H7 (cell line): ENCODE results near the gene FAN1. TPM values are rescaled to one million over a fixed set of nuclear protein-coding genes. Genes with fewer than 3 reads are reported as not detected.
A peak's percentile ranks its signal among the peaks of the same experiment; 100 is the strongest.

ENCODE experiments used
- DNase-seq: peaks from one replicate; pipeline ENCODE4 v3.0.0; 2012
- H3K27me3 ChIP-seq: 2 replicates; pipeline ENCODE4 v1.6.0; 2011; ENCODE audit warnings: mild to moderate bottlenecking, low read length; ENCODE audit not compliant: control insufficient read depth, insufficient read depth
- H3K36me3 ChIP-seq: replicated peaks from 2 replicates; pipeline ENCODE4 v1.5.1; 2011; ENCODE audit warnings: low read length; ENCODE audit not compliant: control insufficient read depth, insufficient read depth
- H3K4me3 ChIP-seq: 2 replicates; pipeline ENCODE4 v1.5.1; 2011; ENCODE audit warnings: low read depth, mild to moderate bottlenecking, control low read depth, low read length, moderate library complexity; ENCODE audit not compliant: insufficient read depth
- total RNA-seq: library from RNA; depleted of rRNA; stranded (reverse); fragments of >200 nt; shearing (Covaris generic); gene quantifications from 2 replicates; pipeline ENCODE4 v1.2.3, GENCODE V29; 2014

The FAN1 gene
- total RNA-seq, 1 experiment from 2014 or later = 22.8 TPM

DNA sequence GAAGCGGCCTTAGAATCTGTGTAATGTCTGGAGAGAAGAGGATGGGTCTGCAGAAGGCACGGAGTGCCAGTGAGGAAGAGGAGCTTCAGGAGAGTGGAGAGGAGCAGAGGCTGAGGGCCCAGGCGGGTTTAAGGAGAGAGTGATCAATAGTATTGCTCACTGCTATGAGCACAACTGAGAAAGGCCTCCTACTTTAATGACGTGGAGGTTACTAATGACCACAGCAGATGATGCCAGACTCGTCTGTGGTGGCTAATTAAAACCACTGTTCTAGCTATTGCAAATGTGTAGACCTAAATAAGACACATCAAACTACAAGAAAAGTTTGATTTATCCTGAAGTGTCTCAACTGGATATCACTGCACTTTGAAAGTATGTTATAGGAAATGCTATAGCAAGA, 54.5 kb downstream of the FAN1 start:
- DNase-seq = no peak
- Histone ChIP-seq H3K4me3 (no peak overlapping the region), H3K27me3 (no peaks in the 10 kb centered on the region), H3K36me3 (peaks cover 7% of the 10 kb centered on the region)

DNA sequence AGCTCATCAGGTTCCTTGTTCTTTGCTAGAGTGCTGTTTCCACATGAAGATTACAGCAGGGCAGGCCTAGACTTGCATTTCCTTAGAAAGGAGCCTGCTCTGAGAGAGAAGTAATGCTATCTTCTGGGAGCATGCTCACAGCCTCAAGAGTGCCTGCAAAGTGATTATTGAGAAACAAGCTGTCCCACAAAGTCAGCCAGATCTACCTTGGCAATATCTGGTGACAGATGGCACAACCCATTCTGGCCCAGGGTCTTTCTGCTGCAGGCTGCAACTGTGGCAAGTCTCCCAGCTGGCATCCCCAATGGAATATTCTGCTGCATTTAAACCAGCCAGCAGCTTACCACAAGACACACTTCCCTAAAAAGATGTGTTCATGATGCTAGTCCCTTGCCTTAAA, 58.4 kb downstream of the FAN1 start:
- no peak for DNase-seq
- no peak overlapping the region for H3K4me3 ChIP-seq

DNA sequence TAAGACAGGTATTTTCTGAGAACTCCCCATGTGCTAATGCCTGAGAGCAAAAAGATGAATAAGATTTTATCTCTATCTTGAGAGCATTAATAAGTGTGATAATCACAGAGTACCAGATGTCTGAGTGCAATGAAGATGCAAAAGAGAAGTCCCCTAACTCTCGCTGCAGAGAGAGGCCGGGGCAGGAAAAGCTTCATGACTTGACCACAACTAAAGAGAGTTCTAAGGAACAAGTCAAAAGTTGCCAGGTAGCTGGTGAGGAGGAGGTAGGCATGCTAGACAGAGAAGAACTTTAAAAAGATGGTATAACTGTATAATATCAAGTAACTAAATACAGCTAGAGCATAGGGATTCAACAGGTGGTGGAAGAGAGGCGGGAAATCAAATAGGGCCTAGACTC, 58.9 kb downstream of the FAN1 start:
- DNase-seq = no peak
- Histone ChIP-seq H3K36me3 (peaks cover 4% of the 10 kb centered on the region), H3K4me3 (no peak overlapping the region), H3K27me3 (no peaks in the 10 kb centered on the region)

More for the DNA sequence above, 58.4 kb downstream of the FAN1 start:
- H3K27me3 ChIP-seq = no peaks in the 10 kb centered on the region
- peaks cover 4% of the 10 kb centered on the region for H3K36me3 ChIP-seq

DNA sequence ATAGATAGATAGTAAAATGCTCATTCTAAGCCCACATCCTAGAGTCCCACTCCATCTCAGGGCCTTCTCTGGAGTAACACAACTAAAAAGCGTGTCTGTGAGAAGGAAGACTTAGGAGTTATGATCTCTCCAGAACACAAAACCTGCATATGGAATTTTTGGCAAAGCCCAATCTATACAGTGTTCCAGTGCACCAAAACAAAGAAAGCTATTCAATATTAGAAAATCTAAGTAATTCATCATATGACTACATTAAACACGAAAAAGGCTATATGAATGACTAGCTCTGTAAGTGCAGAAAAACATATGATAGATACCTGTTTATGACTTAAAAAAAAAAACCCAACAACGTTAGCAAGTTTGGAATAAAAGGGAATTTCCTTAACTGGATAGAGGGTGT, 60.0 kb downstream of the FAN1 start:
- no peaks in the 10 kb centered on the region; the same call in none of the 2 replicates for H3K36me3 ChIP-seq
- no peak overlapping the region for H3K4me3 ChIP-seq
- DNase-seq = no peak
- no peaks in the 10 kb centered on the region for H3K27me3 ChIP-seq

DNA sequence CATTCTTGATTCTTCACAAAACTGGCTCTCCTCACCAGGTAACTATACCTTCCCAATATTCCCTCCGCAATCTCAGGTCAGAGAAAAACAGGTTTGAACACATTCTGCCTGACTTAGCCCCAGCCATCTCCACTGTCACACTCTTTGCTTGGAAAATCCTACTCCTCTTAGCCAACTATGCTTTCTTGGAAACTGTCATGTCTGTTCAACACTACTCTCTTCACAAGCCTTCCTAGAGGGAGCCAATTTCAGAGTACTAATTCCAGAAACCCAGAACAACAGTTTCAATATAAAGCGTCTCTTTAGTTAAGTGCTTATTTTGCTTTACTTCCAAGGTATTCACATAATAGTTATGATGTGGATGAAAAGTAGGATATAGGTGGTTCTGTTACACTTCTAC, 66.0 kb downstream of the FAN1 start:
- DNase-seq = no peak
- Histone ChIP-seq H3K4me3 (no peak overlapping the region), H3K36me3 (no peaks in the 10 kb centered on the region; the same call in none of the 2 replicates), H3K27me3 (no peaks in the 10 kb centered on the region)

DNA sequence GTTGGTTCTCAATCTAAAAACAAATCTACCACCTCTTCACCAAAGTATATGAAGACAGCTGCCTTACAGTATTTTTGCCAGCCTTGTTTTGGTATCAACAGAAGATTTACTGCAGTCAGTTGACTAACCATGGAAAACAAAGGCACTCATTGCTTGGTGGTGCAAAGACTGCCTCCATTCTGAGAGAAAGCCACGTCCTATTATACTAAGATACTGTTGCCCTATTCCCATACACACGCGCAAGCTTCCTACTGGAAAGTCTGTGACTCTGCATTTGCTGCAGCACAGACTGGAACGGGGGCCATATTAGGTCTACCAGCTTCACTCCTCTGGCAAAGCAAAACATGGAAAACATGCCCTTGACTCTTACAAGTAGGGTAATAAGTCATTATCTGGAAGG, 69.7 kb downstream of the FAN1 start:
- Histone ChIP-seq H3K27me3 (no peaks in the 10 kb centered on the region), H3K4me3 (no peak overlapping the region), H3K36me3 (no peaks in the 10 kb centered on the region; the same call in 1 of the 2 replicates)
- no peak for DNase-seq

DNA sequence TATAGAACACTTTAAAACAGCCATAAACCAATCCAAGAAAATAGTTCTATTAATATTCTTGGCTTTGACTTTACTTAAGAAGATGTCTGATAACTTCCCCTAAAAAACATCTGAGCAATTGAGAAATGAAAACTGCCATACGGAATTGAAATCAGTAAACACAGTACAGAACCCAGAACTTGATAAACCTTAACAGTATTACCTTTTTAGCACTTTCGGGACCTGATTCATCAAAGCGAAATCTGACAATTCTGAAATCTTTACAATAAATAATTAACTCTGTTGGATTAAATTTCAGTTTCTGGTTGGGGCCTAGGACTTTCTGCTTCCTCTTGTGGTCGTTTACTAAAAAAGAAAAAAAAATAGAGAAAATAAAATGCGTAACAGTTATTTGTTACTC, 70.4 kb downstream of the FAN1 start:
- no peak overlapping the region for H3K4me3 ChIP-seq
- no peaks in the 10 kb centered on the region; the same call in 1 of the 2 replicates for H3K36me3 ChIP-seq
- DNase-seq = no peak
- no peaks in the 10 kb centered on the region for H3K27me3 ChIP-seq

DNA sequence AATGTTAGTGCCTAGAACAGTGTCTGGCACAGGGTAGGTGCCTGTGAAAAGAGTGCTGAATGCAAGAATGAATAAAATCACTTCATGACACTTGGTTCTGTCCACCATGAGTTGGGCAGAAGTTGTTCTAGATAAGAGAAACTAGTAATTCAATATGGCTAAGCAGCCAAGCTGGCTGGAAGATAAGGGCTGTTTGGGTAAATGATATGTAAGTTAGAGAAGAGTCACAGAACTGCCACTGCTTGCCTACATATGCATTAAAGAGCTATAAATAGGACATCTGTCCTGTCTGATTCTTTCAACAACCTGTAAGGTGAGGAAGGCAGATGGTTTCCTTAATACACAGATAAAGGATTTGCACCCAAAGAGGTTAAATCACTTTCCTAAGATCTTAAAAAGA, 74.6 kb downstream of the FAN1 start:
- peaks cover 2% of the 10 kb centered on the region for H3K36me3 ChIP-seq
- no peaks in the 10 kb centered on the region for H3K27me3 ChIP-seq
- no peak for DNase-seq
- H3K4me3 ChIP-seq = no peak overlapping the region

DNA sequence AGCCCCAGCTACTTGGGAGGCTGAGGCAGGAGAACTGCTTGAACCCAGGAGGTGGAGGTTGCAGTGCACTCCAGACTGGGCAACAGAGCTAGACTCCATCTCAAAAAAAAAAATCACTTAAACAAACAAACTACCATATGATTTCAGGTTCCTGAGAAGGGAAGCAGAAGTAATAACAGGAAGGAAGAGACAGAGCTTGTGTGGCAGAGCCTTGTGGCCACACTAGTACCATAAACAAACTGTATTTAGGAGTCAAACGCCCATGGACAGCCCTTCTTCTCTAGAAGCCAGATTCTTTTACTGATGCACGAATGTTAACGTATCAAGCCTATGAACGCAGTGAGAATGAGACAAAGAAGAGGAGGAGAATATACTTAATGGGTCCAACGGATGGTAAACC, 75.7 kb downstream of the FAN1 start:
- no peak for DNase-seq
- peaks cover 2% of the 10 kb centered on the region for H3K36me3 ChIP-seq
- H3K4me3 ChIP-seq = no peak overlapping the region
- no peaks in the 10 kb centered on the region for H3K27me3 ChIP-seq

DNA sequence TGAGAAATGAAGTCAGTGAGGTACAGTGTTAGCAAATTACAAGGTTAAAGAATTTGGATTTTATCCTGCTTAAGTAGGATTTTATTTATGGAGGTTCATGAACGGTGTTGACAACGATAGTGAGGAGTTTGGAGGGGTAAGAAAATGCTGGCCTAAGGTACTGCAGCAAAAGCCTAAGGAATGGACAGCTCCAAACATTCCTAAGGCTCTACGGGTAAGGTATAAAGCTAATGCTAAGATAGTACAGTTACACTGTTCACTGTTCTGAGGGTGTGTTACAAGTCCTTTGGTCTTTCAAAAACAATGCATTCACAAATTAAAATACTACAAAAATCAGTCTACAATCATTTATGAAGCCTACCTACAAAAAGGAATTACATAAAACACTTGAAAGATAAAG, 80.4 kb downstream of the FAN1 start:
- H3K27me3 ChIP-seq = no peaks in the 10 kb centered on the region
- no peak overlapping the region for H3K4me3 ChIP-seq
- no peak for DNase-seq
- peaks cover 2% of the 10 kb centered on the region for H3K36me3 ChIP-seq

DNA sequence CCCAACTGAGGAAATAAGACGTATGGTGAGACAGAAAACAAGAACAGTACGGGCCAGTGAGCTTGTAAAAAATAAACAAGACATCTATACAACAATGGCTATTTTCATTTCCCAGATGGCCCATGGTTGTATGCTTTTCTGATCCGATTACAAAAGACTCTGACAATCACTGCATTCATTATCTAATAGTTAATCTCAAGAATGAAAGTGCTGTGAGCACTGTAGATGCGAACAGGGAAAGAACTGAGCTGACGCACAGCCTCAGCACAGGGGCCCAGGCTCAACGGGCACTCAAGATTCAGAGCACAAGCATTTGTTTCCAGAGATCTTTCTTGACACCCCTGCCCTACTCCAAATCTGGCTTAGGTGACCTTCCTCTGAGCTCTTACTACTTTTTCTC, 80.8 kb downstream of the FAN1 start:
- DNase-seq = no peak
- Histone ChIP-seq H3K4me3 (no peak overlapping the region), H3K36me3 (peaks cover 2% of the 10 kb centered on the region), H3K27me3 (no peaks in the 10 kb centered on the region)

DNA sequence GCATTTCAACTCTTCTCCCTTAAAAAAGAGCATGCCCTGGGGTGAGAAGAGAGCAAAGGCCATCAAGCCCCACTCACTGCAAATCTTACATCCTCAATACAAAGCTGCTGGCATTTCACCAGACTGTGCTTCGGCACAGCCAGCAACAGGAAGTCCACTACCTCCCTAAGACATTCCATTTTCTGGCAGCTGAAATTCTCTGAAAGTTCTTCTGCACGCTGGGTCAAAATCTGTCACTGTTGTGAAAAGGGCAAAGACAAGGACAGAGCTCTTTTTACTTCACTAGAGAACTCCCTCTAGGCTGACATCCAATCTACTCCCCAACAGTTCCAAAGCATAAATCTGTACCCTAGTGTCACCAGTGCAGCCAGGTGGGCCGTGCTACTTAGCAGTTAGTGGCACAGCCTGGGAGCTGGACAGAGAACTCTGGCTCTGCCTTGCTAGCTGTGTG, 81.4 kb downstream of the FAN1 start:
- Histone ChIP-seq H3K4me3 (no peak overlapping the region), H3K36me3 (peaks cover 2% of the 10 kb centered on the region), H3K27me3 (no peaks in the 10 kb centered on the region)
- no peak for DNase-seq

DNA sequence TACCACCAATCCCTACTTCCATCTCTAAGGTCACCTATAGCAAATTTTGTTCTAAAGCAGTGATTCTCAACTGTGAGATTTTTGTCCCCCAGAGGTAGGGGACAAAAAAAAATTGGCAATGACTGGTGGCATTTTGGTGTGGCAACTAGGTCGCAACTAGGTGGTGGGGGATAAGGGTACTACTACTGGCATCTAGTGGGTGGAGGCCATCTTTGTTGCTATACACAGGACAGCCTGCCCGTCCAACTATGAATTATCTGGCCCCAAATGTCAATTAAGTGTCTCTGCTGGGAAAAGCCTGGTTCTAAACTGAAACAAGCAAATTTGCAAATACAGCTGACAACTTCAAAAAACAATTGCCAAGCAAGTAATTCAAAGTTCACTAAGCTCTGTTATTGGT, 86.3 kb downstream of the FAN1 start:
- H3K36me3 ChIP-seq = no peaks in the 10 kb centered on the region
- no peak for DNase-seq
- H3K27me3 ChIP-seq = no peaks in the 10 kb centered on the region
- no peak overlapping the region; the same call in 1 of the 2 replicates for H3K4me3 ChIP-seq

DNA sequence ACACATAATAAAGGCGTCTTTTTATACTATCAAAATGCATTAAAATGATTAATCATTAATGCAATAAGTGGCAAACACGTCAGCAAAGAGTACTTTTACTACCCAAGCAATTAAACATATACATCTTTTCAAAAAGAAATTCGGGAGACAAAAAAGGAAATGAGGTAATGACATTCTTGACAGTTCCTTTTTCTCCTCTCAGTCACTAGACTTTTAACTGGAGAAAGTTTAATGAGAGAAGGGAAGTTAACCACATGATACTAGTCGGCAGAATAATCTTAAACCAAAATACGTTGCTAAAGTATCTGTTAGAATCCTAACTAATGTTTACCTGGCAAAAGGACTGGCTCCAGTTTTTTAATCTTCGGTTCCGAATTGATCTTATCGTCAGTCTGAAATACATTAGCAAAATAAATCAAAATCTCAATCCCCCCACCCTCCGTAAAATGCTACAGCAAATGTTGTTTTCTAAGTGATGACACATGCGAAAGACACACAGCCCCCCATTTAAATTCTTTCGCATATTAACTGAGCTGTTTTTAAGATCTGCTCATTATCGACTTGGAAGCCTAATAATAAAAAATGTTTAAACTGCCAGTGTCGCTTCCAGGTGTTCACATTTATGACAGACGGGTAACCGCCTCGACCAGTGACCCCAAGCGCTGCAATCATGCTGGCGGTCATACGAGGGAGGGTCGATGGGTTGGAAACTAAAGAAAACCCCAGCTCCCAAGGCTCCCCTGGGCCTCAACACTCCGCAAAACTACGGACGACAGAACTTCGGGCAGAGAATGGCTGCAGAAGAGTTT, 86.9 kb downstream of the FAN1 start:
- Histone ChIP-seq H3K4me3 (peak overlapping the region; percentile 91), H3K36me3 (no peaks in the 10 kb centered on the region), H3K27me3 (no peaks in the 10 kb centered on the region)
- no peak for DNase-seq

DNA sequence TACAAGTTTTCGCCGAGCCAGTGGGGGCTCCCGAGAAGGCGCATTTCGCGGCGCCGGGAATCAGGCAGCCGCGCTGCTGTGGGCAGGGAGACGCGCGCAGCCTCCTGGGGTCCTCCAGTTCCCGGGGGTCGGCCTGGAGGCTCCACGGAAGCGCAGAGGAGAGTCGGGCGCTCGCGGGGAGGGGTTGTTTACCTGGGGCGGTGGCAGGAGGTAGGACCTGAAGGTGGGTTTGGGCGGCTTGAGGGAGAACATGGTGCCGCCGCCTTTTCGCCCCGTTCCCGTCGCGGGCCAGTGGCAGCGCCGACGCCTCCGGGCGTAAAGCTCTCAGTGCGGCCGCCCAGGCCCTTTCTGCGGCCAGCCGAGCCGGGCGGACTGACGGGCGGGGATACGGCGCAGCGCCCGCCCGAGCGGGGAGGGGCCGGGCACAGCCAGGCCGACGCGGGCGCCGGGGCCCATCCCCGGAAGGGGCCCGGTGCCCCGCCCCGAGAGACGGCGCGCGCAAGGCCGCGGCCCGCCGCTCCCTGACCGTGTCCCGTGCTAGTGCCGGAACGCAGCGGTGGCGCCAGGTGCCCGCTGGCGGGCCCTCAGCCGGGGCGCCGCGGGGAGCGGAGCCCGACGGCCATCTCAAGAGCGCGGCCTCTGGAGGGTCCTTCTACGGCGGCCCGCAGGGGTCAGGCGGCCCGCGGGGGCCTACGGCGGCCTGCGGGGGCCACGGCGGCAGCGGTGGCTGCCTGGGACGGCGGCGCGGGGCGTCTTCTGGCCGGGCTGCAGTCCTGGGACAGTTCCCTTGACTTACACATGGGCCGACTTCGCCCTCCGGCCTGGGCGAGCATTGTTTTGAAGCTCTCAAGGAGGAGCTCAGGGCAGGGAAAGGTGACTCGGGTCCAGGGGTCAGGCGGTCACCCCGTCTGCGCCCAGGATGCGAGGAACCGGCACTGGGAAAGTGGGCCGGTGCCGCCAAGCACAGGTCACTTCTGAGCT, 87.8 kb downstream of the FAN1 start, which contains the start of gene MTMR10:
MTMR10 (minus strand) TSS at position 374 of the 981 bp plus-strand sequence; CDS start at position 252, 122 bp downstream.
- peak; percentile 96 for DNase-seq
- H3K27me3 ChIP-seq = no peaks in the 10 kb centered on the region
- no peaks in the 10 kb centered on the region for H3K36me3 ChIP-seq
- H3K4me3 ChIP-seq = peak within 1 kb of the TSS; percentile 91
